Measurements from ENCODE around the gene SLC25A39. TPM values are rescaled to one million over a fixed set of nuclear protein-coding genes. Genes with fewer than 3 reads are reported as not detected.

The SLC25A39 gene
- total and polyA plus RNA-seq, 9 of the 15 experiments (the other 6 are each of a cell fraction or from before 2014, with no cell fraction given) = 4.8 to 267 (median 140) TPM

DNA sequence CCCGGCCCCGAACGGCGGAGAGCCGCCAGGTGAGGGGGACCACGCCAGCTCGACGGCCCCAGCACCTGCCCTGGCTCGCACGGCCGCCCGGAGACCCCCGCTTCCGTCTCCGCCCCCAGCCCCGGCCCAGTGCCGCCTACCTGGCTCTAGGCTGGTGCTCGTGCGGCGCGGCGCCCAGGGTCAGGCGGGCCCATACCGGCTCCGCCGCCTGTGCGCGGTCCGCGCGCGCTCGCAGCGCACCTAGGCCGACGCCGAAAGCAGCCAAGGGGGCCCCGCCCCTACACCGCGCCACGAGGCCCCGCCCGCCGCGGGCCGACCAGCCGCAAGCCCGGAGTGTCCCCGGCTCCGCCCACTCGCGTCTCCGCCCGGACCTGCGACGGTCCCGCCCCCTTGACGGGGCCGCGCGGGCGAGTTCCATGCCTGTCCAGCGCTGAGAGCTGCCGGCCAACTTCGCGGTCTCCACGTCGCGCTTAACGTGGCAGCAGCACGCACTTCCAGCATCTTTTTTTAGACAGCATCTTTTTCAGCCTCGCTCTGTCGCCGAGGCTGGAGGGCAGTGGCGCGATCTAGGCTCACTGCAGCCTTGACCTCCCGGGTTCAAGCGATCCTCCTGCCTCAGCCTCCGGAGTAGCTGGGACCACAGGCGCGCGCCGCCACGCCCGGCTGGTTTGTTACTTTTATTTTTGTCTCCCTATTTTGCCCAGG is at the start of gene SLC25A39 (continued):
- TF ChIP-seq RERE (CRISPR knock-in tag; IDR thresholded peaks at IDR 0.05; ENCODE audit: borderline replicate concordance) = no peak
- no peak for TF ChIP-seq SMARCA4 (IDR thresholded peaks at IDR 0.05)
- TF ChIP-seq TRIM24 (IDR thresholded peaks at IDR 0.05) = no peak
- TF ChIP-seq PML (IDR thresholded peaks at IDR 0.05; ENCODE audit: low read length) = peak; percentile 29; the same call in 1 of the 2 replicates
- no peak for TF ChIP-seq GATA2 (CRISPR knock-in tag; IDR thresholded peaks at IDR 0.05)
- TF ChIP-seq LARP7 (IDR thresholded peaks at IDR 0.05) = peak; percentile 60; the same call in 1 of the 2 replicates
- peak; percentile 3 for TF ChIP-seq SAP30 (IDR thresholded peaks at IDR 0.05; ENCODE audit: borderline replicate concordance, insufficient read depth, low read depth, low read length, poor library complexity, severe bottlenecking)
- TF ChIP-seq NCOA6 (IDR thresholded peaks at IDR 0.05) = peak; percentile 67; the same call in 1 of the 2 replicates
- peak; percentile 75; the same call in 1 of the 2 replicates for TF ChIP-seq SAFB (IDR thresholded peaks at IDR 0.05; ENCODE audit: borderline replicate concordance, low read depth, low read length)
- peak; percentile 90; the same call in 1 of the 2 replicates for TF ChIP-seq GATAD2B (IDR thresholded peaks at IDR 0.05; ENCODE audit: borderline replicate concordance)
